Left ventricle myocardium inferior (tissue), 1 donor: ENCODE data around the gene GJD2. TPM values are rescaled to one million over a fixed set of nuclear protein-coding genes. Genes with fewer than 3 reads are reported as not detected.

ENCODE experiments used
- DNase-seq: peaks from one replicate; pipeline ENCODE4 v3.0.0-alpha.2; 2020
- H3K27ac ChIP-seq: fragments of 200-600 bp; replicated peaks from 2 replicates; pipeline ENCODE4 v1.8.0; 2021
- H3K27me3 ChIP-seq: fragments of 200-600 bp; 2 replicates; pipeline ENCODE4 v1.8.0; 2021; ENCODE audit warnings: low read depth
- H3K36me3 ChIP-seq: fragments of 200-600 bp; 2 replicates; pipeline ENCODE4 v1.8.0; 2021
- H3K4me1 ChIP-seq: fragments of 200-600 bp; 2 replicates; pipeline ENCODE4 v1.8.0; 2021
- H3K4me3 ChIP-seq: fragments of 200-600 bp; 2 replicates; pipeline ENCODE4 v1.8.0; 2021; ENCODE audit warnings: mild to moderate bottlenecking, moderate library complexity
- H3K9me3 ChIP-seq: fragments of 200-600 bp; replicated peaks from 2 replicates; pipeline ENCODE4 v1.8.0; 2021
- intact Hi-C: fragments of 100-400 bp; cut with micrococcal nuclease; formaldehyde crosslinking; loops from one replicate; pipeline ENCODE4 v1.11.0; 2022
- total RNA-seq: library from RNA; stranded (reverse); fragmentation: NEBNext Ultra II Directional; extraction: Animal tissue kit (Norgen Biotek cat#: 25700); gene quantifications from one replicate; pipeline ENCODE4 v1.2.1, GENCODE V29; 2021
- TF ChIP-seq, protein P1 (sequence below): fragments of 200-600 bp; IDR thresholded peaks from 2 replicates; pipeline ENCODE4 v1.8.0; 2021; ENCODE audit warnings: antibody characterized with exemption, mild to moderate bottlenecking, borderline replicate concordance
- donor health status: DM: no; HTN: yes; CAD: no; lungs with severe emphysema.

GJD2 gene
- total RNA-seq, 1 donor from 2014 or later, result not detected

- intact Hi-C loops, result no loop called here
- H3K4me3 ChIP-seq, result peak overlapping the region; percentile 43
- H3K27ac ChIP-seq, result peak overlapping the region; percentile 90
- TF ChIP-seq, protein P1, sequence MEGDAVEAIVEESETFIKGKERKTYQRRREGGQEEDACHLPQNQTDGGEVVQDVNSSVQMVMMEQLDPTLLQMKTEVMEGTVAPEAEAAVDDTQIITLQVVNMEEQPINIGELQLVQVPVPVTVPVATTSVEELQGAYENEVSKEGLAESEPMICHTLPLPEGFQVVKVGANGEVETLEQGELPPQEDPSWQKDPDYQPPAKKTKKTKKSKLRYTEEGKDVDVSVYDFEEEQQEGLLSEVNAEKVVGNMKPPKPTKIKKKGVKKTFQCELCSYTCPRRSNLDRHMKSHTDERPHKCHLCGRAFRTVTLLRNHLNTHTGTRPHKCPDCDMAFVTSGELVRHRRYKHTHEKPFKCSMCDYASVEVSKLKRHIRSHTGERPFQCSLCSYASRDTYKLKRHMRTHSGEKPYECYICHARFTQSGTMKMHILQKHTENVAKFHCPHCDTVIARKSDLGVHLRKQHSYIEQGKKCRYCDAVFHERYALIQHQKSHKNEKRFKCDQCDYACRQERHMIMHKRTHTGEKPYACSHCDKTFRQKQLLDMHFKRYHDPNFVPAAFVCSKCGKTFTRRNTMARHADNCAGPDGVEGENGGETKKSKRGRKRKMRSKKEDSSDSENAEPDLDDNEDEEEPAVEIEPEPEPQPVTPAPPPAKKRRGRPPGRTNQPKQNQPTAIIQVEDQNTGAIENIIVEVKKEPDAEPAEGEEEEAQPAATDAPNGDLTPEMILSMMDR, result no peak
- no peak for DNase-seq
- H3K27me3 ChIP-seq, result no peaks in the 10 kb centered on the region
- H3K4me1 ChIP-seq, result peaks cover 85% of the 10 kb centered on the region
- no peaks in the 10 kb centered on the region for H3K9me3 ChIP-seq
- H3K36me3 ChIP-seq, result no peaks in the 10 kb centered on the region
These were observed 33.5 kb downstream of the GJD2 start for GRCh38 chr15:34721157-34721801.

DNA sequence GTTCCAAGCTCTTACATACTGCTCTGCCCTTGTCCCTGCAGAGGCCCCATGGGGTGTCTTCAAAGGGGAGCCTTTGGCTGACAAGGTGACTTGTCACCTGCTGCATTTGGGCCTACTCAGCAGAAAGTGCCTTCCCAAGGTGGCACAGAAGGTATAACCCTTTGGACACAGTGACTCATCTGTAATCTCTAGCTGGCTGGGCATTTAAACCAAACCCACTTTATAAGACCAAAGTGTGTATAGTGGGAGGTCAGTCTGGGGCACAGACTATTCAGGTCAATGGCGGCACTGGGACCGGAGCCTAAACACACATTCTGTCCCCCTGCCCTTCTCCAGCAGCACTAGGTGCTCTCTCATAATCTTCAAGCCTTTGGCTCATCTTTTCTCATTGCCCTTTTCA lies 35.1 kb downstream of the GJD2 start:
- TF ChIP-seq, protein P1, result no peak
- peaks cover 76% of the 10 kb centered on the region for H3K4me1 ChIP-seq
- H3K4me3 ChIP-seq, result no peak overlapping the region
- DNase-seq, result no peak
- no peaks in the 10 kb centered on the region for H3K9me3 ChIP-seq
- H3K27me3 ChIP-seq, result no peaks in the 10 kb centered on the region
- intact Hi-C loops, result loop anchor here (10.0 kb wide), 1 partner anchor 65 kb away; no protein-coding TSS in a partner anchor
- no peaks in the 10 kb centered on the region for H3K36me3 ChIP-seq
- peak overlapping the region; percentile 90 for H3K27ac ChIP-seq

GRCh38 chr15:34718681-34719665 lies 35.8 kb downstream of the GJD2 start:
- TF ChIP-seq, protein P1, result no peak
- intact Hi-C loops, result loop anchor here (10.0 kb wide), 1 partner anchor 66 kb away; no protein-coding TSS in a partner anchor
- Histone ChIP-seq H3K36me3 (no peaks in the 10 kb centered on the region), H3K4me3 (no peak overlapping the region), H3K27me3 (no peaks in the 10 kb centered on the region), H3K27ac (peak overlapping the region; percentile 90), H3K9me3 (no peaks in the 10 kb centered on the region), H3K4me1 (peaks cover 70% of the 10 kb centered on the region)
- DNase-seq, result no peak

GRCh38 chr15:34717729-34718128 lies 37.1 kb downstream of the GJD2 start:
- Histone ChIP-seq H3K27me3 (no peaks in the 10 kb centered on the region), H3K9me3 (no peaks in the 10 kb centered on the region), H3K4me3 (no peak overlapping the region), H3K27ac (peak overlapping the region; percentile 90), H3K36me3 (no peaks in the 10 kb centered on the region), H3K4me1 (peaks cover 62% of the 10 kb centered on the region)
- no peak for DNase-seq
- intact Hi-C loops, result loop anchor here (10.0 kb wide), 1 partner anchor 67 kb away; no protein-coding TSS in a partner anchor
- TF ChIP-seq, protein P1, result no peak

DNA sequence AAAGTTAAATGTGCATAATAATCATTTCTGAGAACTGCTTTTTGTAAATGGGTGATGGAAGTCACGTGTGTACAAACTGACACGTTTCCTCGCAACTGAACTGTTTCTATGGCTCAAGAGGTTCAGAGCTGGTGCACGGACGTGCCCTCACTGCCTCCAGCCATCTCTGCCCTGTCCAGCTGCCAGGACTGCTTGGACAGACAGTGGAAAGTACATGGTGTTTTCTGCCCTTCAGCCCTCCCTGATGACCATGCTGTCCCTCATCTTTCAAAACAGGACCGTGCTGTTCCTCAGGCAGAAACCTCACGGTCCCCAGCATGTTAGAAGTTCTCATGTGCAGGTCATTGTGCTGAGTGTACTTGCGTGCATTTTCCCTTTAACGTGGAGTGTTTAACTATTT lies 38.7 kb downstream of the GJD2 start:
- intact Hi-C loops, result loop anchor here (10.0 kb wide), 1 partner anchor 69 kb away; no protein-coding TSS in a partner anchor
- TF ChIP-seq, protein P1, result no peak
- H3K4me1 ChIP-seq, result peaks cover 46% of the 10 kb centered on the region
- no peak overlapping the region for H3K4me3 ChIP-seq
- H3K27me3 ChIP-seq, result no peaks in the 10 kb centered on the region
- no peaks in the 10 kb centered on the region for H3K36me3 ChIP-seq
- no peak overlapping the region for H3K27ac ChIP-seq
- peak; percentile 73 for DNase-seq
- H3K9me3 ChIP-seq, result no peaks in the 10 kb centered on the region
